OCI-LY7 (cell line): ENCODE results near the gene KIF5A.

Experiments used
- CTCF ChIP-seq: fragments of 200-600 bp; sonication (generic); conservative IDR thresholded peaks from 2 replicates; pipeline ENCODE4 v1.5.1; 2014; ENCODE audit warnings: mild to moderate bottlenecking, antibody characterized with exemption, low read length, moderate library complexity, mixed read lengths
- EZH2phosphoT487 ChIP-seq: fragments of 200-600 bp; sonication (generic); IDR thresholded peaks from 2 replicates; pipeline ENCODE4 v1.6.1; 2018; ENCODE audit warnings: low read depth, borderline replicate concordance, mild to moderate bottlenecking, mixed run types, antibody characterized with exemption, low read length, moderate library complexity, mixed read lengths

- no peak for TF ChIP-seq CTCF
- no peak for TF ChIP-seq EZH2phosphoT487
Observed at GRCh38 chr12:57606399-57606798, 56.6 kb downstream of the KIF5A start.
